GM13977 (cell line): ENCODE measurements around the gene RTN4RL1.

Experiments used
- DNase-seq: peaks from one replicate; pipeline ENCODE4 v3.0.0; 2012; ENCODE audit warnings: low spot score
- CTCF ChIP-seq: IDR thresholded peaks from 2 replicates; pipeline ENCODE4 v1.5.1; 2012; ENCODE audit warnings: mild to moderate bottlenecking, control low read depth; ENCODE audit not compliant: insufficient read depth; ENCODE audit errors: extremely low read depth, missing control alignments
- in situ Hi-C: fragments of 300-500 bp; cut with MboI; formaldehyde crosslinking; loops from one replicate; pipeline ENCODE4 v1.12.0; 2022; ENCODE audit warnings: low sequenced_read_pairs, low pct_unique_long_range_greater_than_20kb, mixed read lengths, inconsistent platforms; ENCODE audit not compliant: unreplicated experiment

RTN4RL1 gene

GRCh38 chr17:1918346-1919162, 106.6 kb downstream of the RTN4RL1 start:
- in situ Hi-C loops, result no loop called here
- TF ChIP-seq CTCF, result no peak
- DNase-seq, result no peak

- in situ Hi-C loops, result no loop called here
- no peak for TF ChIP-seq CTCF
Measured at GRCh38 chr17:1916963-1917715, 108.0 kb downstream of the RTN4RL1 start.

GRCh38 chr17:1916316-1916715, 108.8 kb downstream of the RTN4RL1 start:
- no peak for DNase-seq
- in situ Hi-C loops, result no loop called here
- no peak for TF ChIP-seq CTCF

More at GRCh38 chr17:1916963-1917715, 108.0 kb downstream of the RTN4RL1 start:
- DNase-seq, result no peak

GRCh38 chr17:1915889-1916288, 109.2 kb downstream of the RTN4RL1 start:
- DNase-seq, result no peak
- no peak for TF ChIP-seq CTCF
- in situ Hi-C loops, result no loop called here

GRCh38 chr17:1914661-1915083, 110.5 kb downstream of the RTN4RL1 start:
- in situ Hi-C loops, result no loop called here
- no peak for TF ChIP-seq CTCF
- no peak for DNase-seq

- in situ Hi-C loops, result no loop called here
- no peak for DNase-seq
- no peak for TF ChIP-seq CTCF
Measured at GRCh38 chr17:1913702-1914101, 111.4 kb downstream of the RTN4RL1 start.
